HepG2 (cell line): ENCODE measurements around the gene ITGAV. TPM values are rescaled to one million over a fixed set of nuclear protein-coding genes. Genes with fewer than 3 reads are reported as not detected.

Experiments used
- ATAC-seq: fragments of 200-7000 bp; cut with Tn5 transposase; 3 replicates; pipeline ENCODE4 v1.9.1; 2020; ENCODE audit warnings: mild to moderate bottlenecking, moderate library complexity
- BruUV-seq: library from RNA; stranded (reverse); fragments of 400-500 nt; replicated peaks from 2 replicates; lab custom pipeline; 2021; lab: Mats Ljungman, UMichigan
- CTCF ChIA-PET: fragments of 300-600 bp; formaldehyde crosslinking; extraction: SDS; loops from one replicate; lab custom pipeline; 2021; ENCODE audit warnings: low total read pairs, inconsistent platforms, low intra/inter-chr PET ratio; lab: Yijun Ruan, JAX
- POLR2A ChIA-PET: fragments of 350-600 bp; sonication (Branson Sonifier 250); formaldehyde crosslinking; loops from one replicate; lab custom pipeline; 2020; ENCODE audit warnings: antibody characterized with exemption, inconsistent platforms; lab: Yijun Ruan, JAX
- DNase-seq: peaks from one replicate; pipeline ENCODE4 v3.0.0-alpha.2; 2015; ENCODE audit warnings: low spot score
- FAIRE-seq: peaks from 3 replicates; lab custom pipeline; 2011; peaks lifted over from hg19 to GRCh38; lab: Jason Lieb, UNC
- H2AFZ ChIP-seq: one replicate; pipeline ENCODE4 v1.6.1; 2011; ENCODE audit warnings: low read length, inconsistent platforms
- H3K27ac ChIP-seq: fragments of 300-600 bp; 3 replicates; pipeline ENCODE4 v1.8.0; 2011; ENCODE audit warnings: mixed run types, mild to moderate bottlenecking, mixed read lengths, low read length, inconsistent platforms; ENCODE audit not compliant: insufficient read depth; ENCODE audit errors: extremely low read length
- H3K27me3 ChIP-seq, 2 experiments: fragments of 200-600 bp in 1 of 2; 2 replicates in 1 of 2; 3 replicates in 1 of 2; pipeline versions ENCODE4 v1.6.0 to v1.8.0; 2011; ENCODE audit warnings: low read length in 2 of 2, mild to moderate bottlenecking in 2 of 2, moderate library complexity in 2 of 2, inconsistent platforms in 1 of 2; ENCODE audit not compliant: insufficient read depth in 2 of 2, control insufficient read depth in 1 of 2
- H3K36me3 ChIP-seq, 2 experiments: fragments of 200-600 bp in 1 of 2; replicated peaks in 1 of 2; 2 replicates in 1 of 2; 3 replicates in 1 of 2; pipeline versions ENCODE4 v1.5.1 to v1.8.0; 2011; ENCODE audit warnings: low read length in 2 of 2, inconsistent platforms in 1 of 2; ENCODE audit not compliant: insufficient read depth in 2 of 2, control insufficient read depth in 1 of 2
- H3K4me1 ChIP-seq: 2 replicates; pipeline ENCODE4 v1.5.1; 2012; ENCODE audit warnings: low read length, inconsistent platforms; ENCODE audit not compliant: insufficient read depth
- H3K4me2 ChIP-seq: 2 replicates; pipeline ENCODE4 v1.6.0; 2011; ENCODE audit warnings: low read depth, low read length, inconsistent platforms
- H3K4me3 ChIP-seq, 3 experiments: fragments of 200-600 bp in 1 of 3; sonication (generic), shearing (Covaris generic) in 1 of 3; replicated peaks in 1 of 3; 2 replicates each; pipeline ENCODE4 v1.5.1; 2011 to 2016; ENCODE audit warnings: low read length in 3 of 3, inconsistent platforms in 2 of 3, low read depth in 2 of 3, mild to moderate bottlenecking in 2 of 3, control low read depth in 1 of 3, mixed read lengths in 1 of 3; ENCODE audit not compliant: insufficient read depth in 1 of 3
- H3K79me2 ChIP-seq: one replicate; pipeline ENCODE4 v1.6.1; 2011; ENCODE audit warnings: low read length, inconsistent platforms; ENCODE audit not compliant: insufficient read depth
- H3K9ac ChIP-seq: 2 replicates; pipeline ENCODE4 v1.6.0; 2011; ENCODE audit warnings: mild to moderate bottlenecking, low read depth, low read length, inconsistent platforms; ENCODE audit not compliant: insufficient read depth
- H3K9me3 ChIP-seq: 2 replicates; pipeline ENCODE4 v1.5.1; 2012; ENCODE audit warnings: mild to moderate bottlenecking, low read length
- H4K20me1 ChIP-seq: 2 replicates; pipeline ENCODE4 v1.6.0; 2011; ENCODE audit warnings: inconsistent platforms, mild to moderate bottlenecking, low read length, moderate library complexity; ENCODE audit not compliant: insufficient read depth
- ASH2L ChIP-seq: fragments of 300-600, 200-600 bp; sonication (generic); IDR thresholded peaks from 2 replicates; pipeline ENCODE4 v1.7.0; 2017; ENCODE audit warnings: low read depth, mild to moderate bottlenecking, moderate library complexity, mixed read lengths, low read length; ENCODE audit not compliant: insufficient read length
- CAMTA2 ChIP-seq: sonication (generic); formaldehyde crosslinking; IDR thresholded peaks from 2 replicates; pipeline ENCODE4 v1.4.0; 2020; ENCODE audit warnings: mild to moderate bottlenecking, missing genetic modification reagents, borderline replicate concordance
- FOXM1 ChIP-seq: sonication (generic); formaldehyde crosslinking; IDR thresholded peaks from 2 replicates; pipeline ENCODE4 v1.5.0; 2020; ENCODE audit warnings: missing genetic modification reagents
- GATA4 ChIP-seq: sonication (generic); IDR thresholded peaks from 2 replicates; pipeline ENCODE4 v1.6.1; 2016; ENCODE audit warnings: antibody characterized with exemption, low read depth, borderline replicate concordance
- HOMEZ ChIP-seq: IDR thresholded peaks from 2 replicates; pipeline ENCODE4 v1.6.1; 2016; ENCODE audit warnings: low read depth
- SATB2 ChIP-seq: sonication (generic); formaldehyde crosslinking; IDR thresholded peaks from 2 replicates; pipeline ENCODE4 v1.5.0; 2020; ENCODE audit warnings: missing genetic modification reagents
- SMAD1 ChIP-seq: sonication (generic); formaldehyde crosslinking; IDR thresholded peaks from 2 replicates; pipeline ENCODE4 v1.4.0; 2020; ENCODE audit warnings: missing genetic modification reagents, low read depth, mild to moderate bottlenecking, borderline replicate concordance
- SOX13 ChIP-seq, 3 experiments: fragments of 450-650 bp in 1 of 3; sonication (generic) in 1 of 3; formaldehyde crosslinking in 1 of 3; IDR thresholded peaks in 2 of 3; conservative IDR thresholded peaks in 1 of 3; 2 replicates each; pipeline versions ENCODE4 v1.5.0 to v1.6.1; 2016 to 2020; ENCODE audit warnings: antibody characterized with exemption in 1 of 3, mild to moderate bottlenecking in 1 of 3, missing compliant biosample characterization in 1 of 3, missing genetic modification reagents in 1 of 3, moderate library complexity in 1 of 3
- ZKSCAN8 ChIP-seq: IDR thresholded peaks from 2 replicates; pipeline ENCODE4 v1.6.1; 2016; ENCODE audit warnings: borderline replicate concordance, missing genetic modification reagents, missing compliant biosample characterization
- ZNF362 ChIP-seq: sonication (generic); formaldehyde crosslinking; IDR thresholded peaks from 2 replicates; pipeline ENCODE4 v1.4.0; 2020; ENCODE audit warnings: missing genetic modification reagents, mild to moderate bottlenecking, borderline replicate concordance
- ZNF44 ChIP-seq: sonication (generic); formaldehyde crosslinking; IDR thresholded peaks from 2 replicates; pipeline ENCODE4 v1.5.1; 2020; ENCODE audit warnings: mild to moderate bottlenecking, missing genetic modification reagents
- ZNF879 ChIP-seq: sonication (generic); formaldehyde crosslinking; IDR thresholded peaks from 2 replicates; pipeline ENCODE4 v1.8.1; 2023; ENCODE audit warnings: missing genetic modification reagents
- WGBS: methylation state at CpG from one replicate; pipeline ENCODE4 v1.1.6; 2017; ENCODE audit warnings: low lambda C conversion rate; 5-methylcytosine and 5-hydroxymethylcytosine counted together
- in situ Hi-C: cut with HindIII; loops from 2 replicates; pipeline ENCODE4 v1.10.0; 2017; ENCODE audit warnings: low pct_unique_long_range_greater_than_20kb; ENCODE audit not compliant: extremely low pct_ligation_motif_present
- intact Hi-C: fragments of 100-400 bp; cut with micrococcal nuclease; formaldehyde crosslinking; loops from one replicate; pipeline ENCODE4 v1.10.0; 2022; ENCODE audit not compliant: unreplicated experiment
- polyA plus RNA-seq, 8 experiments: library from polyadenylated mRNA; depleted of rRNA in 3 of 8; stranded (reverse) in 7 of 8; unstranded in 1 of 8; fragments of >200 nt; fragmentation: Illumina TruSeq in 4 of 8; extraction: Trizol in 4 of 8; gene quantifications; 2 replicates each; pipeline versions ENCODE4 v1.2.1 to v1.2.3, GENCODE V29; 2011 to 2016; ENCODE audit warnings: low read depth in 4 of 8, missing spikeins in 1 of 8, mixed read lengths in 1 of 8; ENCODE audit not compliant: insufficient read depth in 1 of 8
- total RNA-seq, 5 experiments: library from RNA; depleted of rRNA; stranded (reverse); fragments of >200 nt; fragmentation: Illumina TruSeq; extraction: Trizol; gene quantifications; 2 replicates each; pipeline ENCODE4 v1.2.3, GENCODE V29; 2016; ENCODE audit warnings: low read depth in 1 of 5
- TF ChIP-seq, protein P1 (sequence below): sonication (generic); formaldehyde crosslinking; IDR thresholded peaks from 2 replicates; pipeline ENCODE4 v1.5.1; 2020; ENCODE audit warnings: missing genetic modification reagents, mild to moderate bottlenecking, borderline replicate concordance
- TF ChIP-seq, protein P2 (sequence below): sonication (generic); formaldehyde crosslinking; IDR thresholded peaks from 2 replicates; pipeline ENCODE4 v1.4.0; 2020; ENCODE audit warnings: low read depth, mild to moderate bottlenecking, missing genetic modification reagents

ITGAV gene
- total and polyA plus RNA-seq, 2 of the 13 experiments (the other 11 are each of a cell fraction or from before 2014, with no cell fraction given), result 59.1 to 60.4 TPM

DNA sequence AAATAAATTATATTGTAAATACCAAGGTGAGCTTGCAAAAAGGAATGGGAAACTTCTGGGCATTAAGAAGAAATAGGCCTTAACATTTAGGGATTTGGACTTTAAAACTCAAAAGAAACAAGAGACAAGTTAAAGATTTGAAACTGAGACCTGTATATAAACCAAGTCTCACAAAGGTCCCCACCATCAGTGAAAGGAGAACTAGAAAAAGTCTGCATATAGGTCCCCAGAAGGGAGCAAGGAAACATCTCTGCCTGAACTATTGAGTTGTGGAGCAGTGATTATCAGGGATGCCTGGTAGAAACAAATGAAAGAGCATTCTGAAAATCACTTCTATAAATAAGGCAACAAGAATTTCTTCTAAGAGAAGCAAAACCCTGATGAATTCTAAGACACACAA, 30.5 kb upstream of the ITGAV start:
- ChIA-PET CTCF (no interaction called here), POLR2A (interaction anchor here (3.8 kb wide), 1 partner anchor 30 kb away, joined by 24 read pairs; the partner anchor contains the start of gene ITGAV)
- in situ Hi-C loops, result no loop called here
- no peak for ATAC-seq
- intact Hi-C loops, result no loop called here
- no peaks in the 10 kb centered on the region for H3K79me2 ChIP-seq
- no peaks in the 10 kb centered on the region for H4K20me1 ChIP-seq
- no peak for DNase-seq
- no peak for FAIRE-seq
- no peaks in the 10 kb centered on the region for H3K27me3 ChIP-seq
- no peak for TF ChIP-seq ZNF879
- no TSS peak for BruUV-seq
- no peak overlapping the region for H2AFZ ChIP-seq
- H3K4me3 ChIP-seq, result no peak overlapping the region
- H3K36me3 ChIP-seq, result no peaks in the 10 kb centered on the region
- H3K9me3 ChIP-seq, result no peaks in the 10 kb centered on the region
- H3K4me1 ChIP-seq, result peaks cover 20% of the 10 kb centered on the region
- H3K4me2 ChIP-seq, result no peak overlapping the region
- no peak overlapping the region for H3K27ac ChIP-seq
- H3K9ac ChIP-seq, result no peak overlapping the region

DNA sequence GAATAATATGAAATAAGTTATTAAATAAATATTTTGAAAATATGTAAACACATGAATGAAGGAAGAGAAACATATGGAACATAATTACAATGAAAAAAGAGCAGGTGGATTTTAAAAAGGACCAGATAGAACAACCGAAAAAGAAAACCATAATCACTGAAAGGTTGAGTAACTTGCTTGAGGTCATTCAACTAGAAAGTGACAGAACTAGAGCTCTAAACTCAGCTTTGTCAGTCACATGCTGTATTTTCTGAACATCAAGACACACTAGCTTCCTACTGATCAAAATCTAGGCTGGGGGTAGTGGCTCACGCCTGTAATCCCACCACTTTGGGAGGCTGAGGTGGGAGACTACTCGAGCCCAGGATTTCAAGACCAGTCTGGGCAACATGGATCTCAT, 30.0 kb upstream of the ITGAV start:
- no peaks in the 10 kb centered on the region for H3K79me2 ChIP-seq
- WGBS, result 87% methylated on average over 3 of the region's 3 CpGs
- ChIA-PET CTCF (no interaction called here), POLR2A (interaction anchor here (3.8 kb wide), 1 partner anchor 30 kb away, joined by 24 read pairs; the partner anchor contains the start of gene ITGAV)
- no peak for FAIRE-seq
- no TSS peak for BruUV-seq
- H3K9me3 ChIP-seq, result no peaks in the 10 kb centered on the region
- no peaks in the 10 kb centered on the region for H3K36me3 ChIP-seq
- peaks cover 20% of the 10 kb centered on the region for H3K4me1 ChIP-seq
- no peak overlapping the region for H2AFZ ChIP-seq
- H3K27me3 ChIP-seq, result no peaks in the 10 kb centered on the region
- intact Hi-C loops, result no loop called here
- H4K20me1 ChIP-seq, result no peaks in the 10 kb centered on the region
- in situ Hi-C loops, result no loop called here
- H3K4me3 ChIP-seq, result no peak overlapping the region
- no peak for DNase-seq
- ATAC-seq, result no peak
- H3K9ac ChIP-seq, result no peak overlapping the region
- H3K4me2 ChIP-seq, result no peak overlapping the region
- H3K27ac ChIP-seq, result no peak overlapping the region
- TF ChIP-seq FOXM1 (CRISPR knock-in tag), result no peak
- TF ChIP-seq ASH2L, result no peak
- TF ChIP-seq ZNF362 (CRISPR knock-in tag), result no peak
- TF ChIP-seq, protein P1, sequence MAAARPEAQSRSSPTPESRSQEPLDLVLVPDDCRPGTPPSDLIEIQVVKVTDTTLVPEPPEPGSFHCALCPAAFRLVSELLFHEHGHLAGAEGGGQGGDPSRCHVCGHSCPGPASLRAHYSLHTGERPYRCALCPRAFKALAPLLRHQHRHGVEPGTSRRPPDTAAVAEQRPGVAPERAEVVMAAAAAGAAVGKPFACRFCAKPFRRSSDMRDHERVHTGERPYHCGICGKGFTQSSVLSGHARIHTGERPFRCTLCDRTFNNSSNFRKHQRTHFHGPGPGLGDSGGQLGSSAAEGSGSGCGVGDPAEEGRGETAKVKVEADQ (CRISPR knock-in tag), result no peak
- TF ChIP-seq SATB2, result no peak
- TF ChIP-seq ZKSCAN8 (CRISPR knock-in tag), result no peak
- no peak for TF ChIP-seq ZNF44
- TF ChIP-seq SMAD1 (CRISPR knock-in tag), result no peak
- no peak for TF ChIP-seq SOX13 (IDR thresholded peaks at IDR 0.05)
- TF ChIP-seq SOX13 (CRISPR knock-in tag; conservative IDR thresholded peaks at IDR 0.05 in 1 of 2, IDR thresholded peaks at IDR 0.05 in 1 of 2), result no peak
- TF ChIP-seq CAMTA2 (CRISPR knock-in tag), result no peak
- TF ChIP-seq, protein P2, sequence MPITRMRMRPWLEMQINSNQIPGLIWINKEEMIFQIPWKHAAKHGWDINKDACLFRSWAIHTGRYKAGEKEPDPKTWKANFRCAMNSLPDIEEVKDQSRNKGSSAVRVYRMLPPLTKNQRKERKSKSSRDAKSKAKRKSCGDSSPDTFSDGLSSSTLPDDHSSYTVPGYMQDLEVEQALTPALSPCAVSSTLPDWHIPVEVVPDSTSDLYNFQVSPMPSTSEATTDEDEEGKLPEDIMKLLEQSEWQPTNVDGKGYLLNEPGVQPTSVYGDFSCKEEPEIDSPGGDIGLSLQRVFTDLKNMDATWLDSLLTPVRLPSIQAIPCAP (CRISPR knock-in tag), result no peak
- TF ChIP-seq GATA4, result no peak
- TF ChIP-seq HOMEZ (CRISPR knock-in tag), result no peak
